SU-DHL-6 (cell line): ENCODE measurements around the gene GNB4.

Source experiments
- H2AFZ ChIP-seq: fragments of 200-600 bp; sonication (generic); 2 replicates; pipeline ENCODE4 v1.6.1; 2014; ENCODE audit warnings: low read depth, mild to moderate bottlenecking, moderate library complexity, mixed read lengths, antibody characterized with exemption, low read length; ENCODE audit not compliant: severe bottlenecking
- H3F3A ChIP-seq: fragments of 200-600 bp; shearing (Covaris generic); 2 replicates; pipeline ENCODE4 v1.6.0; 2016; ENCODE audit warnings: antibody characterized with exemption, mild to moderate bottlenecking; ENCODE audit not compliant: insufficient read depth
- H3K27ac ChIP-seq: fragments of 200-600 bp; sonication (generic); 2 replicates; pipeline ENCODE4 v1.5.1; 2016; ENCODE audit warnings: low read depth, mild to moderate bottlenecking, low read length, moderate library complexity, mixed read lengths
- H3K27me3 ChIP-seq: fragments of 200-600 bp; sonication (generic), shearing (Covaris generic); 2 replicates; pipeline ENCODE4 v1.6.0; 2014; ENCODE audit warnings: mild to moderate bottlenecking, low read length
- H3K36me3 ChIP-seq: fragments of 200-600 bp; sonication (generic); 2 replicates; pipeline ENCODE4 v1.6.1; 2014; ENCODE audit warnings: mild to moderate bottlenecking, low read length, mixed read lengths
- H3K4me2 ChIP-seq: fragments of 300-600, 200-600 bp; shearing (Covaris generic), sonication (generic); 2 replicates; pipeline ENCODE4 v1.6.0; 2014; ENCODE audit warnings: low read length, low read depth, mild to moderate bottlenecking; ENCODE audit not compliant: poor library complexity, severe bottlenecking
- H3K4me3 ChIP-seq: fragments of 200-600 bp; sonication (generic); 2 replicates; pipeline ENCODE4 v1.5.1; 2014; ENCODE audit warnings: antibody characterized with exemption, low read length, mild to moderate bottlenecking, mixed read lengths; ENCODE audit not compliant: insufficient read depth, poor library complexity, severe bottlenecking
- H3K79me2 ChIP-seq: fragments of 200-600 bp; sonication (generic); 2 replicates; pipeline ENCODE4 v1.6.1; 2014; ENCODE audit warnings: mild to moderate bottlenecking, low read length, moderate library complexity; ENCODE audit not compliant: insufficient read depth
- H3K9ac ChIP-seq: fragments of 200-600 bp; sonication (generic); 2 replicates; pipeline ENCODE4 v1.7.0; 2014; ENCODE audit warnings: mild to moderate bottlenecking, low read length
- H3K9me2 ChIP-seq: fragments of 200-600 bp; sonication (generic); replicated peaks from 2 replicates; pipeline ENCODE4 v1.6.1; 2014; ENCODE audit warnings: low read length; ENCODE audit not compliant: insufficient read depth
- H3K9me3 ChIP-seq: fragments of 200-600 bp; sonication (generic); 2 replicates; pipeline ENCODE4 v1.6.1; 2014; ENCODE audit warnings: low read length, mixed read lengths; ENCODE audit not compliant: insufficient read depth
- H4K20me1 ChIP-seq: fragments of 200-600 bp; sonication (generic); 2 replicates; pipeline ENCODE4 v1.6.1; 2014; ENCODE audit warnings: low read depth, mild to moderate bottlenecking, antibody characterized with exemption, low read length, moderate library complexity, mixed read lengths
- EZH2phosphoT487 ChIP-seq: fragments of 200-600 bp; sonication (generic), shearing (Covaris generic); conservative IDR thresholded peaks from 2 replicates; pipeline ENCODE4 v1.6.1; 2018; ENCODE audit warnings: mild to moderate bottlenecking, antibody characterized with exemption, low read length, moderate library complexity, mixed read lengths
- TF ChIP-seq, protein P1 (sequence below): fragments of 200-600 bp; sonication (generic); IDR thresholded peaks from one replicate; pipeline ENCODE4 v1.5.1; 2017; ENCODE audit warnings: antibody characterized with exemption, mild to moderate bottlenecking, low read length, moderate library complexity; ENCODE audit not compliant: insufficient read depth, poor library complexity, severe bottlenecking

The GNB4 gene

DNA sequence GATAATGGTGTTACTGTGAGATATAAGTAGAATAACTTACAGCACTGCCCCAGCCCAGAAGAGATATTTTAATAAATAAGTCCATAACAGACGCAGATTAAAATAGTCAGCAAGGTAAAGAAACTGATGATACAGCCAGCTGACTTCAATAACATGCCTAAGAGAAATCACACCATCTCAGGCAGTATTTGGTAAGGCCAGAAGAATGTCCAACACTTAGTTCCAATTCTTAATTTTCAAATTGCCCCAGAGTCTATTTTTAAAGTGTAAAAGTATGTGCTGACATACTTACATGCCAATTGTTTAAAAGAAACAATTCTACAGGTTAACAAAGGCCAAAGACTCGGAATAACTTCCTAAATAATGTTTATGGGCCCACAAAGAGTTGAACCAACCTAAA is 1.6 kb downstream of the GNB4 start:
- Histone ChIP-seq H3K4me3 (no peak overlapping the region), H3K9me3 (no peaks in the 10 kb centered on the region), H3K9me2 (no peaks in the 10 kb centered on the region), H3K36me3 (no peaks in the 10 kb centered on the region), H3F3A (no peaks in the 10 kb centered on the region), H2AFZ (no peak overlapping the region), H3K27ac (no peak overlapping the region), H3K27me3 (no peaks in the 10 kb centered on the region), H3K79me2 (no peaks in the 10 kb centered on the region), H4K20me1 (no peaks in the 10 kb centered on the region), H3K4me2 (no peak overlapping the region), H3K9ac (no peak overlapping the region)
- TF ChIP-seq, protein P1, sequence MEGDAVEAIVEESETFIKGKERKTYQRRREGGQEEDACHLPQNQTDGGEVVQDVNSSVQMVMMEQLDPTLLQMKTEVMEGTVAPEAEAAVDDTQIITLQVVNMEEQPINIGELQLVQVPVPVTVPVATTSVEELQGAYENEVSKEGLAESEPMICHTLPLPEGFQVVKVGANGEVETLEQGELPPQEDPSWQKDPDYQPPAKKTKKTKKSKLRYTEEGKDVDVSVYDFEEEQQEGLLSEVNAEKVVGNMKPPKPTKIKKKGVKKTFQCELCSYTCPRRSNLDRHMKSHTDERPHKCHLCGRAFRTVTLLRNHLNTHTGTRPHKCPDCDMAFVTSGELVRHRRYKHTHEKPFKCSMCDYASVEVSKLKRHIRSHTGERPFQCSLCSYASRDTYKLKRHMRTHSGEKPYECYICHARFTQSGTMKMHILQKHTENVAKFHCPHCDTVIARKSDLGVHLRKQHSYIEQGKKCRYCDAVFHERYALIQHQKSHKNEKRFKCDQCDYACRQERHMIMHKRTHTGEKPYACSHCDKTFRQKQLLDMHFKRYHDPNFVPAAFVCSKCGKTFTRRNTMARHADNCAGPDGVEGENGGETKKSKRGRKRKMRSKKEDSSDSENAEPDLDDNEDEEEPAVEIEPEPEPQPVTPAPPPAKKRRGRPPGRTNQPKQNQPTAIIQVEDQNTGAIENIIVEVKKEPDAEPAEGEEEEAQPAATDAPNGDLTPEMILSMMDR, result no peak
- TF ChIP-seq EZH2phosphoT487, result no peak

DNA sequence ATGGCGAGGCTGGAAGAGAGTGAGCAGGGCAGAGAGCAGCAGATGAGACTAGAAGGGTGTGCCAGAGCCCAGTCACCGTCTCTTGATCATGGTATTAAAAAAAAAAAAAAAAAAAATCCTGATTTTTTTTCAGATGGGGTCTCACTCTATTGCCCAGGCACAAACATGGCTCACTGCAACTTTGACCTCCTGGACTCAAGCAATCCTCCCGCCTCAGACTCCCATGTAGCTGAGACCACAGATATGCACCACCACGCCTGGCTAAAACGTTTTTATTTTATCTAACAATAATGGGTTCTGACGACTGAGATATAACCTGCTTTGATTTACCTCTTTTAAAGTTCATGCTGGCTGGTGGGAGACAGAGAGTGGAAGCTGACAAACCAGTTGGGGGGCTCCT is 4.0 kb downstream of the GNB4 start:
- no peaks in the 10 kb centered on the region for H3K9me3 ChIP-seq

DNA sequence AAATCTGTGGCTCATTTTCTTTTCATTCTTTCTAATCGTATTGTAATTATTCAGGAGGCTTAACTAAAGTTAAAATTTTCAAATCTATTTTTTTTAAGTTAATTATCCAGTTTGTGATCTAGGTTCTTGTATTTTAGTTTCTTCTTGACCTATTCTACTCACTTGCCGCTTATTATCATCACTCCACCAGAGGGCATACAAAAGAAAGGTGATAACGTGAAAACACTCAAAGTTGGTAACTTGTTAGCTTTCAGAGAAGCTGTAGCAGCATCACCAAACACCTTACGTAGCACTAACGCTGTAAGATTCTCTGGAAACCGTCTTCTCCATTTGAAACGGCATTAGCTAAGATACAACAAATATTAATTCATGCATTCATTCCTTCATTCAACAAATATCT is 4.8 kb downstream of the GNB4 start:
- Histone ChIP-seq H3K79me2 (no peaks in the 10 kb centered on the region), H2AFZ (no peak overlapping the region), H3K36me3 (no peaks in the 10 kb centered on the region), H3F3A (no peaks in the 10 kb centered on the region), H4K20me1 (no peaks in the 10 kb centered on the region), H3K4me3 (no peak overlapping the region), H3K9me2 (no peaks in the 10 kb centered on the region), H3K27me3 (no peaks in the 10 kb centered on the region), H3K4me2 (no peak overlapping the region), H3K9me3 (no peaks in the 10 kb centered on the region), H3K9ac (no peak overlapping the region), H3K27ac (no peak overlapping the region)
- TF ChIP-seq, protein P1, result peak; percentile 28
- TF ChIP-seq EZH2phosphoT487, result no peak

More for the DNA sequence above, 4.0 kb downstream of the GNB4 start:
- Histone ChIP-seq H3K9ac (no peak overlapping the region), H3K36me3 (no peaks in the 10 kb centered on the region), H3F3A (no peaks in the 10 kb centered on the region), H3K9me2 (no peaks in the 10 kb centered on the region), H3K4me3 (no peak overlapping the region), H3K4me2 (no peak overlapping the region), H3K27ac (no peak overlapping the region), H3K27me3 (no peaks in the 10 kb centered on the region), H3K79me2 (no peaks in the 10 kb centered on the region), H4K20me1 (no peaks in the 10 kb centered on the region), H2AFZ (no peak overlapping the region)
- TF ChIP-seq, protein P1, result no peak
- no peak for TF ChIP-seq EZH2phosphoT487
